Neural cell (in vitro differentiated cells): ENCODE data around the gene KCNH2. TPM values are rescaled to one million over a fixed set of nuclear protein-coding genes. Genes with fewer than 3 reads are reported as not detected.

ENCODE experiments used
- H2AFZ ChIP-seq: fragments of 200-600, 300-800 bp; sonication (generic), shearing (Covaris generic); 2 replicates; pipeline ENCODE4 v1.6.0; 2014; ENCODE audit warnings: low read depth, mild to moderate bottlenecking, antibody characterized with exemption, low read length, moderate library complexity
- H3F3A ChIP-seq: fragments of 200-600 bp; shearing (Covaris generic); 2 replicates; pipeline ENCODE4 v1.6.1; 2016; ENCODE audit warnings: mild to moderate bottlenecking, moderate library complexity, mixed read lengths, antibody characterized with exemption, low read length; ENCODE audit not compliant: insufficient read depth, poor library complexity, severe bottlenecking
- H3K27ac ChIP-seq: fragments of 200-600, 300-800 bp; sonication (generic), shearing (Covaris generic); 2 replicates; pipeline ENCODE4 v1.5.1; 2014; ENCODE audit warnings: mild to moderate bottlenecking, low read length, moderate library complexity
- H3K27me3 ChIP-seq: fragments of 300-800, 200-600 bp; sonication (generic), shearing (Covaris generic); 2 replicates; pipeline ENCODE4 v1.6.0; 2014; ENCODE audit warnings: mild to moderate bottlenecking, low read depth, low read length, moderate library complexity; ENCODE audit not compliant: insufficient read depth
- H3K36me3 ChIP-seq: fragments of 300-800, 200-600 bp; sonication (generic), shearing (Covaris generic); 2 replicates; pipeline ENCODE4 v1.5.1; 2014; ENCODE audit warnings: mild to moderate bottlenecking, antibody characterized with exemption, low read length, moderate library complexity; ENCODE audit not compliant: insufficient read depth
- H3K4me2 ChIP-seq: fragments of 300-800, 200-600 bp; sonication (generic), shearing (Covaris generic); 2 replicates; pipeline ENCODE4 v1.6.0; 2014; ENCODE audit warnings: mild to moderate bottlenecking, low read length
- H3K4me3 ChIP-seq: fragments of 300-800, 200-600 bp; sonication (generic), shearing (Covaris generic); 2 replicates; pipeline ENCODE4 v1.5.1; 2014; ENCODE audit warnings: mild to moderate bottlenecking, low read length, moderate library complexity
- H3K79me2 ChIP-seq: fragments of 200-600 bp; shearing (Covaris generic); replicated peaks from 2 replicates; pipeline ENCODE4 v1.6.0; 2014; ENCODE audit warnings: mild to moderate bottlenecking, low read length, moderate library complexity; ENCODE audit not compliant: insufficient read depth
- H3K9ac ChIP-seq: fragments of 300-800, 200-600 bp; sonication (generic), shearing (Covaris generic); 2 replicates; pipeline ENCODE4 v1.6.1; 2016; ENCODE audit warnings: mild to moderate bottlenecking, low read length, mixed read lengths
- H3K9me2 ChIP-seq: fragments of 200-600 bp; shearing (Covaris generic); 2 replicates; pipeline ENCODE4 v1.6.1; 2016; ENCODE audit warnings: mild to moderate bottlenecking, low read length, mixed read lengths; ENCODE audit not compliant: insufficient read depth
- H3K9me3 ChIP-seq: fragments of 200-600, 300-800 bp; sonication (generic), shearing (Covaris generic); 2 replicates; pipeline ENCODE4 v1.6.1; 2016; ENCODE audit warnings: mild to moderate bottlenecking, mixed run types, low read length, moderate library complexity, mixed read lengths
- H4K20me1 ChIP-seq: fragments of 200-600 bp; shearing (Covaris generic); 2 replicates; pipeline ENCODE4 v1.6.1; 2016; ENCODE audit warnings: mild to moderate bottlenecking, mixed run types; ENCODE audit not compliant: insufficient read depth
- CTCF ChIP-seq: fragments of 450-650 bp; IDR thresholded peaks from 2 replicates; pipeline ENCODE4 v1.5.1; 2014; ENCODE audit warnings: antibody characterized with exemption, mild to moderate bottlenecking, moderate library complexity; ENCODE audit not compliant: poor library complexity, severe bottlenecking
- EP300 ChIP-seq: fragments of 450-650 bp; conservative IDR thresholded peaks from 2 replicates; pipeline ENCODE4 v1.6.1; 2014; ENCODE audit warnings: antibody characterized with exemption, mild to moderate bottlenecking, moderate library complexity; ENCODE audit not compliant: poor library complexity, severe bottlenecking
- EZH2 ChIP-seq: fragments of 200-600, 300-800 bp; shearing (Covaris generic), sonication (generic); IDR thresholded peaks from 2 replicates; pipeline ENCODE4 v1.6.1; 2014; ENCODE audit warnings: antibody characterized with exemption, low read length, borderline replicate concordance, mild to moderate bottlenecking; ENCODE audit not compliant: insufficient read depth, poor library complexity, severe bottlenecking
- MXI1 ChIP-seq: fragments of 450-650 bp; conservative IDR thresholded peaks from 2 replicates; pipeline ENCODE4 v1.6.1; 2014; ENCODE audit warnings: antibody characterized with exemption, mild to moderate bottlenecking; ENCODE audit not compliant: poor library complexity, severe bottlenecking
- POLR2AphosphoS5 ChIP-seq: IDR thresholded peaks from 2 replicates; pipeline ENCODE4 v1.6.1; 2012
- RAD21 ChIP-seq: fragments of 450-650 bp; conservative IDR thresholded peaks from 2 replicates; pipeline ENCODE4 v1.6.1; 2014; ENCODE audit warnings: antibody characterized with exemption, mild to moderate bottlenecking, moderate library complexity
- REST ChIP-seq: IDR thresholded peaks from 2 replicates; pipeline ENCODE4 v1.6.1; 2012; ENCODE audit warnings: borderline replicate concordance
- SMC3 ChIP-seq: fragments of 450-650 bp; conservative IDR thresholded peaks from 2 replicates; pipeline ENCODE4 v1.6.1; 2014; ENCODE audit warnings: antibody characterized with exemption, mild to moderate bottlenecking, moderate library complexity; ENCODE audit not compliant: poor library complexity
- TAF1 ChIP-seq: IDR thresholded peaks from 2 replicates; pipeline ENCODE4 v1.6.1; 2012; ENCODE audit warnings: low read depth
- polyA plus RNA-seq: library from polyadenylated mRNA; depleted of rRNA; stranded (reverse); fragments of >200 nt; gene quantifications from 2 replicates; pipeline ENCODE4 v1.2.3, GENCODE V29; 2014

The KCNH2 gene
- polyA plus RNA-seq, 1 donor from 2014 or later, result 24.4 TPM

GRCh38 chr7:150926066-150926465 is 52.1 kb downstream of the KCNH2 start:
- no peaks in the 10 kb centered on the region for H3K9me3 ChIP-seq
- H3K9ac ChIP-seq, result no peak overlapping the region
- H3K4me2 ChIP-seq, result no peak overlapping the region
- no peak overlapping the region for H3K27ac ChIP-seq
- H3F3A ChIP-seq, result no peaks in the 10 kb centered on the region
- no peaks in the 10 kb centered on the region for H3K36me3 ChIP-seq
- no peaks in the 10 kb centered on the region for H3K9me2 ChIP-seq
- H3K4me3 ChIP-seq, result no peak overlapping the region
- TF ChIP-seq EP300, result no peak
- TF ChIP-seq TAF1, result no peak
- TF ChIP-seq RAD21, result no peak
- TF ChIP-seq MXI1, result no peak
- no peak for TF ChIP-seq POLR2AphosphoS5
- no peak for TF ChIP-seq EZH2
- TF ChIP-seq CTCF, result no peak
- TF ChIP-seq SMC3, result no peak
- TF ChIP-seq REST, result no peak
- no peaks in the 10 kb centered on the region for H4K20me1 ChIP-seq
- no peaks in the 10 kb centered on the region for H3K27me3 ChIP-seq
- H3K79me2 ChIP-seq, result no peaks in the 10 kb centered on the region
- no peak overlapping the region for H2AFZ ChIP-seq

GRCh38 chr7:150924369-150924781 is 53.7 kb downstream of the KCNH2 start:
- Histone ChIP-seq H3K79me2 (no peaks in the 10 kb centered on the region), H4K20me1 (no peaks in the 10 kb centered on the region), H3K27ac (no peak overlapping the region), H3K9ac (no peak overlapping the region), H3K4me2 (no peak overlapping the region), H3K9me3 (no peaks in the 10 kb centered on the region), H3K4me3 (no peak overlapping the region), H3F3A (no peaks in the 10 kb centered on the region), H2AFZ (no peak overlapping the region), H3K9me2 (no peaks in the 10 kb centered on the region), H3K36me3 (no peaks in the 10 kb centered on the region), H3K27me3 (no peaks in the 10 kb centered on the region)
- TF ChIP-seq MXI1, result no peak
- no peak for TF ChIP-seq TAF1
- no peak for TF ChIP-seq REST
- no peak for TF ChIP-seq EP300
